Endothelial cell of umbilical vein (primary cell): ENCODE data around the gene RAP1GAP2. TPM values are rescaled to one million over a fixed set of nuclear protein-coding genes. Genes with fewer than 3 reads are reported as not detected.

Source experiments
- BruUV-seq: library from RNA; stranded (reverse); fragments of 400-500 nt; replicated peaks from 2 replicates; lab custom pipeline; 2021; lab: Mats Ljungman, UMichigan
- CTCF ChIA-PET: fragments of 300-600, 350-600 bp; sonication (Branson Sonifier 250); formaldehyde crosslinking; loops from one replicate; lab custom pipeline; 2021; ENCODE audit warnings: antibody characterized with exemption, inconsistent platforms; lab: Charles Lee
- POLR2A ChIA-PET: fragments of 300-600, 350-600 bp; sonication (Branson Sonifier 250); formaldehyde crosslinking; loops from one replicate; lab custom pipeline; 2021; ENCODE audit warnings: antibody characterized with exemption, inconsistent platforms; lab: Charles Lee
- DNase-seq: peaks from one replicate; pipeline ENCODE4 v3.0.0-alpha.2; 2011; ENCODE audit warnings: low read depth, low spot score
- FAIRE-seq: peaks from 2 replicates; lab custom pipeline; 2011; peaks lifted over from hg19 to GRCh38; lab: Jason Lieb, UNC
- H2AFZ ChIP-seq: 2 replicates; pipeline ENCODE4 v1.6.0; 2012; ENCODE audit warnings: low read depth, low read length, control low read depth, inconsistent platforms
- H3K27ac ChIP-seq: 2 replicates; pipeline ENCODE4 v1.5.1; 2011; ENCODE audit warnings: low read depth, mild to moderate bottlenecking, control low read depth, low read length, moderate library complexity; ENCODE audit not compliant: insufficient read depth
- H3K27me3 ChIP-seq, 2 experiments: 2 replicates each; pipeline versions ENCODE4 v1.6.0 to v1.6.1; 2011; ENCODE audit warnings: low read length in 2 of 2, mixed read lengths in 1 of 2; ENCODE audit not compliant: control insufficient read depth in 2 of 2, insufficient read depth in 2 of 2
- H3K36me3 ChIP-seq, 2 experiments: 2 replicates in 1 of 2; 3 replicates in 1 of 2; pipeline ENCODE4 v1.5.1; 2011; ENCODE audit warnings: low read length in 2 of 2, mild to moderate bottlenecking in 1 of 2, moderate library complexity in 1 of 2; ENCODE audit not compliant: control insufficient read depth in 2 of 2, insufficient read depth in 2 of 2; ENCODE audit errors: extremely low read depth in 1 of 2
- H3K4me1 ChIP-seq: 3 replicates; pipeline ENCODE4 v1.5.1; 2011; ENCODE audit warnings: mild to moderate bottlenecking, low read length; ENCODE audit not compliant: control insufficient read depth, insufficient read depth; ENCODE audit errors: extremely low read depth
- H3K4me2 ChIP-seq: 2 replicates; pipeline ENCODE4 v1.6.1; 2011; ENCODE audit warnings: low read length, control low read depth, mixed read lengths; ENCODE audit not compliant: insufficient read depth
- H3K4me3 ChIP-seq, 3 experiments: fragments of 200-600 bp in 1 of 3; sonication (generic), shearing (Covaris generic) in 1 of 3; replicated peaks in 1 of 3; 2 replicates each; pipeline ENCODE4 v1.5.1; 2011 to 2016; ENCODE audit warnings: control low read depth in 3 of 3, low read length in 3 of 3, mild to moderate bottlenecking in 2 of 3, inconsistent platforms in 1 of 3, low read depth in 1 of 3, moderate library complexity in 1 of 3; ENCODE audit not compliant: insufficient read depth in 1 of 3
- H3K79me2 ChIP-seq: 2 replicates; pipeline ENCODE4 v1.6.0; 2012; ENCODE audit warnings: low read length, inconsistent platforms; ENCODE audit not compliant: control insufficient read depth, insufficient read depth
- H3K9ac ChIP-seq: replicated peaks from 2 replicates; pipeline ENCODE3; 2011; ENCODE audit warnings: low read length, control low read depth; ENCODE audit not compliant: insufficient read depth; ENCODE audit errors: extremely low read depth
- H3K9me1 ChIP-seq: replicated peaks from 3 replicates; pipeline ENCODE4 v1.6.0; 2011; ENCODE audit warnings: mild to moderate bottlenecking, low read length; ENCODE audit not compliant: control insufficient read depth, insufficient read depth; ENCODE audit errors: extremely low read depth
- H3K9me3 ChIP-seq: replicated peaks from 2 replicates; pipeline ENCODE4 v1.5.1; 2012; ENCODE audit warnings: low read length, inconsistent platforms; ENCODE audit not compliant: control insufficient read depth, insufficient read depth
- H4K20me1 ChIP-seq: replicated peaks from 2 replicates; pipeline ENCODE3; 2011; ENCODE audit warnings: mild to moderate bottlenecking, low read length; ENCODE audit not compliant: control insufficient read depth, insufficient read depth; ENCODE audit errors: extremely low read depth
- EZH2 ChIP-seq: IDR thresholded peaks from 2 replicates; pipeline ENCODE4 v1.6.1; 2012; ENCODE audit warnings: borderline replicate concordance, low read depth, mild to moderate bottlenecking, moderate library complexity, low read length, inconsistent platforms; ENCODE audit not compliant: severe bottlenecking
- GATA2 ChIP-seq: IDR thresholded peaks from 2 replicates; pipeline ENCODE4 v1.7.0; 2011; ENCODE audit warnings: low read depth, mild to moderate bottlenecking, moderate library complexity, mixed read lengths, low read length; ENCODE audit not compliant: insufficient read length, insufficient read depth
- JUN ChIP-seq: IDR thresholded peaks from 2 replicates; pipeline ENCODE4 v1.6.1; 2011; ENCODE audit warnings: borderline replicate concordance, low read depth; ENCODE audit not compliant: insufficient read length, insufficient read depth
- POLR2A ChIP-seq: IDR thresholded peaks from 2 replicates; pipeline ENCODE4 v1.6.1; 2012; ENCODE audit warnings: low read depth, mild to moderate bottlenecking, control low read depth, low read length
- dilution Hi-C: fragments of 300-500 bp; cut with MboI; formaldehyde crosslinking; loops from one replicate; pipeline ENCODE4 v1.15.0; 2019; ENCODE audit warnings: low sequenced_read_pairs; ENCODE audit not compliant: extremely low pct_ligation_motif_present
- intact Hi-C: fragments of 100-400 bp; cut with micrococcal nuclease; formaldehyde crosslinking; loops from one replicate; pipeline ENCODE4 v1.10.0; 2022
- polyA plus RNA-seq, 4 experiments: library from polyadenylated mRNA; depleted of rRNA in 3 of 4; stranded (reverse) in 3 of 4; unstranded in 1 of 4; fragments of >200 nt; gene quantifications; 2 replicates each; pipeline versions ENCODE4 v1.2.1 to v1.2.3, GENCODE V29; 2011 to 2012; ENCODE audit warnings: missing spikeins in 1 of 4
- total RNA-seq: library from RNA; stranded (reverse); gene quantifications from 2 replicates; pipeline ENCODE4 v1.2.3, GENCODE V29; 2021
- TF ChIP-seq, protein P1 (sequence below): IDR thresholded peaks from 2 replicates; pipeline ENCODE4 v1.6.1; 2011; ENCODE audit not compliant: insufficient read depth, insufficient read length

Gene RAP1GAP2
- total and polyA plus RNA-seq, 2 donors (not counting 3 experiments of a cell fraction or from before 2014, with no cell fraction given) = 1.4 to 3.6 TPM

DNA sequence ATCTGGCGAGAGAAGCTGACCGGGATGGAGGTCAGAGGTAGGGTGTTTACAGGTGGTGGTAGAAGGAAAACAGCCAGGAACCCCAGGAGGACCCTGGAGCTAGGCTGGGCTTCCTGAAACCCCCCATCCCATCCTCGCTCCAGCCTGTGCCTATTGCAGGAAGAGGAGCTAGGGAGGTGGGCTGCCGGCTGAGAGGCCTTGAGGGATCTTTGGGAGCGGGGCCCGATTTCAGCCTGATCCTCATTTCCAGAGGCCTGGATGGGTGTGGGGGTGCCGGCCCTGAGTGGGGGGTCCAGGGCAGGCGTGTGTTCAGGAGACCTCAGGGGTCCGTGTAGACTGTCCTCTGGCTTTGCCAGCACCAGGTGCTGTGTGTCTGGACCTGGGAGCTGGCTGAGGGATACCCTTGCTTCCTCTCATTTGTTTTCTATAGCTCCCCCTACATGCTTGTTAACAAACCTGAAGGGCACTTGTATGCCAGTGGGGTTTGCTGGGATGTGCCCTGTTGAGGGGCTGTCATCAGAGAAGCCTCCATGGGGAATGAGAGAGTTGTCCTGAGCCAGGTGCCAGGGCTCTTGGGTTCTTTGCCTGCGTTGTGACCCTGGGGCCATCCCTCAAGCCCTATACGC lies 18.9 kb upstream of the RAP1GAP2 start:
- Histone ChIP-seq H3K4me1 (no peaks in the 10 kb centered on the region), H2AFZ (no peak overlapping the region), H3K4me2 (no peak overlapping the region), H4K20me1 (no peaks in the 10 kb centered on the region), H3K9me1 (no peaks in the 10 kb centered on the region), H3K27me3 (peaks cover 17 to 19% of the 10 kb centered on the region in 2 experiments), H3K79me2 (no peaks in the 10 kb centered on the region), H3K9me3 (no peaks in the 10 kb centered on the region), H3K27ac (no peak overlapping the region), H3K36me3 (no peaks in the 10 kb centered on the region), H3K4me3 (no peak overlapping the region), H3K9ac (no peak overlapping the region)
- dilution Hi-C loops = no loop called here
- POLR2A ChIA-PET = no interaction called here
- CTCF ChIA-PET = no interaction called here
- intact Hi-C loops = no loop called here
- no peak for FAIRE-seq
- no TSS peak for BruUV-seq
- DNase-seq = no peak
- TF ChIP-seq, protein P1, sequence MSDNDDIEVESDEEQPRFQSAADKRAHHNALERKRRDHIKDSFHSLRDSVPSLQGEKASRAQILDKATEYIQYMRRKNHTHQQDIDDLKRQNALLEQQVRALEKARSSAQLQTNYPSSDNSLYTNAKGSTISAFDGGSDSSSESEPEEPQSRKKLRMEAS = no peak
- TF ChIP-seq EZH2 = peak; percentile 81

DNA sequence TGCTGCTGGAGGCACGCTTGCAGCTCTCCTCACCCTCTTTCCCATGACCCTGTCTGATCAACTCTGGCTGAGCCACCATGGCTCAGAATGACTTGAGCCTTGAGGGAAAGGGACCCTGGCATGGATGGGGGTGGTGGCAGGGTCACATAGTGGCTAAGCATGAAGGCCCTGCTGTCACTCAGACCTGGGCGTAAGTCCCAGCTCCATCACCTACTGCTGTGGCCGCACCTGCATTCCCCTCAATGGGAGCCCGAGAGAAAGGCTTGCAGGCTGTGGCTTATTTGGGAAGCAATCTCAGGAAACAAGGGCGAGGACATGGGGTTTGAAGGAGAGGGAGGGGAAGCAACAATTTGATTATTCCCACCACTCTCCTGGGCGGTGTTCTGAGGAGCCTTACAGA lies 17.7 kb upstream of the RAP1GAP2 start:
- no TSS peak for BruUV-seq
- POLR2A ChIA-PET = no interaction called here

More for the DNA sequence above, 17.7 kb upstream of the RAP1GAP2 start:
- H3K9ac ChIP-seq = no peak overlapping the region
- no peaks in the 10 kb centered on the region for H4K20me1 ChIP-seq
- peaks cover 17 to 19% of the 10 kb centered on the region in 2 experiments for H3K27me3 ChIP-seq
- no peaks in the 10 kb centered on the region for H3K9me3 ChIP-seq
- no peaks in the 10 kb centered on the region for H3K36me3 ChIP-seq
- no peaks in the 10 kb centered on the region for H3K79me2 ChIP-seq
- no peak overlapping the region for H3K4me3 ChIP-seq
- H3K9me1 ChIP-seq = no peaks in the 10 kb centered on the region
- no peak overlapping the region for H3K27ac ChIP-seq
- CTCF ChIA-PET = no interaction called here
- FAIRE-seq (no peak), DNase-seq (no peak)
- no peak overlapping the region for H2AFZ ChIP-seq
- dilution Hi-C loops (no loop called here), intact Hi-C loops (no loop called here)
- H3K4me2 ChIP-seq = no peak overlapping the region
- TF ChIP-seq EZH2 (no peak), POLR2A (no peak), GATA2 (no peak), JUN (no peak)
- TF ChIP-seq, protein P1 = no peak
- H3K4me1 ChIP-seq = no peaks in the 10 kb centered on the region
